Ovary (tissue), 9 donors: Measurements from ENCODE around the gene PRKAG3. TPM values are rescaled to one million over a fixed set of nuclear protein-coding genes. Genes with fewer than 3 reads are reported as not detected.
"Not testable (repeated sequence)": the region's sequence is repeated elsewhere in the genome, so short reads cannot be mapped to it uniquely, and the experiment has no call there.

Source experiments
- DNase-seq, 5 donors: peaks; one replicate each; pipeline ENCODE4 v3.0.0-alpha.2; 2019 to 2020
- H3K27ac ChIP-seq, 2 donors: fragments of 200-600 bp; one replicate each; pipeline versions ENCODE4 v1.5.1 to v1.8.0; 2019 to 2022
- H3K27me3 ChIP-seq: fragments of 200-600 bp; one replicate; pipeline ENCODE4 v1.8.0; 2022
- H3K36me3 ChIP-seq: fragments of 200-600 bp; sonication (generic); one replicate; pipeline ENCODE4 v1.5.1; 2019
- H3K4me1 ChIP-seq: one replicate; pipeline ENCODE4 v1.8.1; 2013; ENCODE audit warnings: mild to moderate bottlenecking, moderate library complexity; ENCODE audit not compliant: insufficient read depth
- H3K4me3 ChIP-seq: fragments of 200-600 bp; sonication (generic); one replicate; pipeline ENCODE4 v1.5.1; 2017
- H3K9me3 ChIP-seq, 2 donors: fragments of 200-600 bp in 1 of 2; sonication (generic) in 1 of 2; one replicate each; pipeline versions ENCODE4 v1.5.1 to v1.8.1; 2013 to 2019; ENCODE audit warnings: mild to moderate bottlenecking in 1 of 2, moderate library complexity in 1 of 2
- EP300 ChIP-seq: sonication (generic); formaldehyde crosslinking; IDR thresholded peaks from one replicate; pipeline ENCODE4 v1.6.1; 2017; ENCODE audit warnings: antibody characterized with exemption
- POLR2A ChIP-seq: fragments of 450-650 bp; IDR thresholded peaks from one replicate; pipeline ENCODE4 v1.6.1; 2017; ENCODE audit warnings: antibody characterized with exemption, mild to moderate bottlenecking, moderate library complexity
- WGBS, 3 donors: extraction: QIAGEN DNeasy Blood & Tissue Kit in 1 of 3; methylation state at CpG; one replicate each; pipeline versions ENCODE4 v1.1.5 to v1.1.7; 2013 to 2017; 5-methylcytosine and 5-hydroxymethylcytosine counted together
- intact Hi-C, 4 donors: fragments of 100-400 bp; cut with DNase I; formaldehyde crosslinking; loops; one replicate each; pipeline versions ENCODE4 v1.11.0 to v1.15.1; 2022 to 2023
- polyA plus RNA-seq, 2 donors: library from polyadenylated mRNA; stranded (reverse); fragments of 200-250 nt in 1 of 2; fragments of 350-450 nt in 1 of 2; fragmentation: Illumina TruSeq in 1 of 2; extraction: RNeasy Lipid Tissue Mini Kit (QIAGEN cat#74804) in 1 of 2; gene quantifications; one replicate each; pipeline ENCODE4 v1.2.3, GENCODE V29; 2013 to 2014
- total RNA-seq, 7 donors: library from RNA; depleted of rRNA in 2 of 7; stranded (reverse); fragments of >200 nt in 2 of 7; fragmentation: NEBNext Ultra II Directional in 3 of 7; extraction: Animal tissue kit (Norgen Biotek cat#: 25700) in 3 of 7; gene quantifications; one replicate each; pipeline versions ENCODE4 v1.1.0 to v1.2.4, GENCODE V29; 2016 to 2023
- TF ChIP-seq, protein P1 (sequence below), 3 donors: fragments of 450-650 bp in 2 of 3; fragments of 200-600 bp in 1 of 3; IDR thresholded peaks; one replicate each; pipeline versions ENCODE4 v1.5.1 to v1.8.0; 2016 to 2022; ENCODE audit warnings: antibody characterized with exemption in 3 of 3, mild to moderate bottlenecking in 1 of 3
- donor health status: DM: no; HTN: no; CAD: no; lungs with moderate emphysema.
- donor health status: DM: no; HTN: no; CAD: no.
- donor health status: Bipolar disorder and iron deficiency.
- donor health status: DM: yes; HTN: yes; CAD: no.
- donor health status: DM: no; HTN: no; CAD: no.
- donor health status: DM: yes; HTN: yes; CAD: no.

PRKAG3 gene
- total and polyA plus RNA-seq, 9 donors = 0.11 to 0.32 TPM; not detected in 7

DNA sequence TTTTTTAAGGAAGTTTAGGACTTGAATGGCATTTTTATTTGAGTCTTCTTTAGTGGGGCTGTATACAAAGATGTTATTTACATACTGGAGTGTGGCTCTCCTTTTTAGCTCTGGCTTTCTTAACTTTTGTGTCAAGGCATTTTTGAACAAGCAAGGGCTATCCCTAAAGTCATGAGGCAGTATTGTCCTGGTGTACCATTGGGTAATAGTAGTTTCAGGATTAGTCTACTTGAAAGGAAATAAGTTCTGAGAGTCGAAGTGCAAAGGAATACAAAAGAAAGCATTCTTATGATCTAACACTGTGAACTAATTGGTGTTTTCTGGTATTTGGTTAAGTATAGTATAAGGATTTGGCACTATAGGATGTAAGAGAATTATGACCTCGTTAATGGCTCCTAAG, 51.6 kb downstream of the PRKAG3 start:
- Histone ChIP-seq H3K36me3 (no peaks in the 10 kb centered on the region), H3K9me3 (no peaks in the 10 kb centered on the region), H3K4me1 (peaks cover 4% of the 10 kb centered on the region), H3K27me3 (no peaks in the 10 kb centered on the region), H3K4me3 (no peak overlapping the region), H3K27ac (no peak overlapping the region)
- intact Hi-C loops = no loop called here
- 94% methylated on average over 2 of the region's 2 CpGs for WGBS, 3 donors
- TF ChIP-seq POLR2A (no peak), EP300 (no peak)
- TF ChIP-seq, protein P1, sequence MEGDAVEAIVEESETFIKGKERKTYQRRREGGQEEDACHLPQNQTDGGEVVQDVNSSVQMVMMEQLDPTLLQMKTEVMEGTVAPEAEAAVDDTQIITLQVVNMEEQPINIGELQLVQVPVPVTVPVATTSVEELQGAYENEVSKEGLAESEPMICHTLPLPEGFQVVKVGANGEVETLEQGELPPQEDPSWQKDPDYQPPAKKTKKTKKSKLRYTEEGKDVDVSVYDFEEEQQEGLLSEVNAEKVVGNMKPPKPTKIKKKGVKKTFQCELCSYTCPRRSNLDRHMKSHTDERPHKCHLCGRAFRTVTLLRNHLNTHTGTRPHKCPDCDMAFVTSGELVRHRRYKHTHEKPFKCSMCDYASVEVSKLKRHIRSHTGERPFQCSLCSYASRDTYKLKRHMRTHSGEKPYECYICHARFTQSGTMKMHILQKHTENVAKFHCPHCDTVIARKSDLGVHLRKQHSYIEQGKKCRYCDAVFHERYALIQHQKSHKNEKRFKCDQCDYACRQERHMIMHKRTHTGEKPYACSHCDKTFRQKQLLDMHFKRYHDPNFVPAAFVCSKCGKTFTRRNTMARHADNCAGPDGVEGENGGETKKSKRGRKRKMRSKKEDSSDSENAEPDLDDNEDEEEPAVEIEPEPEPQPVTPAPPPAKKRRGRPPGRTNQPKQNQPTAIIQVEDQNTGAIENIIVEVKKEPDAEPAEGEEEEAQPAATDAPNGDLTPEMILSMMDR (IDR thresholded peaks at IDR 0.05) = no peak
- no peak for DNase-seq

DNA sequence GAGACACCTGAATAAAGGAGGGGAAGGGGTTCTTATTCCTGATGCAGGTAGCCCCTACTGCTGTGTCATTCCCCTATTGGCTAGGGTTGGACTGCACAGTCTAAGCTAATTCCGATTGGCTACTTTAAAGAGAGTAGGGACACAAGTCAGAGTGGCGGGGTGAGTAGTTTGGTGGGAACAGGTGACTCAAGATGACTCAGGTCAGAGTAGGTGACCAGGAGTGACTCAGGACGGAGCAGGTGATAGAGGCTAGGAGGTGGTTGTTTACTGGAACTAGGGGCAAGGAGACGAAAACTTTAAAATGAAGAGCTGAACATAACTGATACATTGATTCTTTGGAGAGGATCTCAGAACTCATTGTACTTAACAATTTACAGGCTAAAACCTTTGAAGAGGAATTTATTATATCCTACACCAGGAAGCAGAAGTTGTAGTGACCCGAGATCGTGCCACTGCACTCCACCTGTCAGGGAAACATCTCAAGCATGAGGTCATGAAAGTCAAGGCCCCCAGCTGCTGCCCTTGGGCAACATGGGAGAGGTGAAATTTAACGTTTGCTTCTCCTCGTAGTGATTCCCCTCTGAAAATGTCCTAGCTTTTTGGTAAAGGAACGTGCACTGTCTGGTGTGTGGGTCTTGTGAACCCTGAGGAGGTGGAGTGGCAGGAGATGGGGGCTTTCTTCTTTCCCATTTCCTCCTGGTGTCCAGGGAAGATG, 54.2 kb downstream of the PRKAG3 start:
- no peaks in the 10 kb centered on the region for H3K36me3 ChIP-seq
- H3K9me3 ChIP-seq = no peaks in the 10 kb centered on the region
- intact Hi-C loops = no loop called here
- 92 to 93% (median 93%) methylated on average over 9 of the region's 9 CpGs for WGBS, 3 donors
- no peaks in the 10 kb centered on the region for H3K27me3 ChIP-seq
- H3K4me1 ChIP-seq = no peaks in the 10 kb centered on the region
- H3K4me3 ChIP-seq = no peak overlapping the region
- no peak for DNase-seq
- H3K27ac ChIP-seq = no peak overlapping the region
- TF ChIP-seq POLR2A (no peak), EP300 (no peak)
- TF ChIP-seq, protein P1 (IDR thresholded peaks at IDR 0.05) = no peak

DNA sequence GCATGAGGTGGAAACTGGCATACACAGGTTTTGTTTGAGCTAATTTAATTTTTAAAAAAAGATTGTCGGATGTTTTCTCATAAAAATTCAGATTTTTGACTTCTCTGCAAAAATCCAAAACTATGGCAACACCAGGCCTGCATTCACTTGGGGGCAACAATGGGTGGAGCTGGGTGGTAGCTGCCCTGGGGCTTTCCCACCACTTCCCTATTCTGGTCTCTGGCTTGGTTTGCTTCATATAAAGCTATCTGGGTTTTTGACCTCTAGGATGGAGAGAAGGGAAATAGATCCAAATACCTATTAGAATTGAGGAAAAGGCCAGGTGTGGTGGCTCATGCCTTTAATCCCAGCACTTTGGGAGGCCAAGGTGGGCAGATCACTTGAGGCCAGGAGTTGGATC, 55.1 kb downstream of the PRKAG3 start:
- Histone ChIP-seq H3K27ac (no peak overlapping the region), H3K4me1 (no peaks in the 10 kb centered on the region), H3K27me3 (no peaks in the 10 kb centered on the region), H3K9me3 (no peaks in the 10 kb centered on the region), H3K36me3 (no peaks in the 10 kb centered on the region), H3K4me3 (no peak overlapping the region)
- intact Hi-C loops = no loop called here
- DNase-seq = no peak
- 97 to 98% (median 97%) methylated on average over 1 of the region's 1 CpG for WGBS, 3 donors
- TF ChIP-seq, protein P1 (IDR thresholded peaks at IDR 0.05) = no peak
- TF ChIP-seq POLR2A = no peak
- TF ChIP-seq EP300 = no peak

DNA sequence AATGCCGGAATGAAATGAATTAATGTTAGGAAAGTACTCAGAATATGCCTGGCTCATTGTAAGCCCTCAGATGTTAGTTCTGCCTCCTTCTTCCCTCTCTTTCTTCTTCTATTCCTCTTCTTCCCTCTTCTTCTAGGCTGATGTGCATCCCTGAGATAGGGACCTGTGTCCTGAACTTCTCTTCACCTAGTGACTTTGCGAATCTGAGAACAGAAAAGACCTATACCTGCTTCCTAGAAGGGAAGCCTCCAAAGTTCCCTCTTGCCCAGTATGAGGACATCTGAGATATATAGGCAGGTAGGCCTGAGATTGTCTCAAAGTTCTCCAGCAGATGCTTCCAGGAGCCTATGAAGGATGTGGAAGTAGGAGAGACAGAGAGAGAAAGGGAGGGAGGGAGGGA, 57.7 kb downstream of the PRKAG3 start:
- intact Hi-C loops = no loop called here
- Histone ChIP-seq H3K9me3 (no peaks in the 10 kb centered on the region), H3K4me3 (no peak overlapping the region), H3K36me3 (no peaks in the 10 kb centered on the region), H3K4me1 (no peaks in the 10 kb centered on the region), H3K27me3 (no peaks in the 10 kb centered on the region), H3K27ac (no peak overlapping the region)
- TF ChIP-seq POLR2A (no peak), EP300 (no peak)
- TF ChIP-seq, protein P1 (IDR thresholded peaks at IDR 0.05) = no peak
- 97 to 99% (median 97%) methylated on average over 2 of the region's 2 CpGs for WGBS, 3 donors
- no peak for DNase-seq

DNA sequence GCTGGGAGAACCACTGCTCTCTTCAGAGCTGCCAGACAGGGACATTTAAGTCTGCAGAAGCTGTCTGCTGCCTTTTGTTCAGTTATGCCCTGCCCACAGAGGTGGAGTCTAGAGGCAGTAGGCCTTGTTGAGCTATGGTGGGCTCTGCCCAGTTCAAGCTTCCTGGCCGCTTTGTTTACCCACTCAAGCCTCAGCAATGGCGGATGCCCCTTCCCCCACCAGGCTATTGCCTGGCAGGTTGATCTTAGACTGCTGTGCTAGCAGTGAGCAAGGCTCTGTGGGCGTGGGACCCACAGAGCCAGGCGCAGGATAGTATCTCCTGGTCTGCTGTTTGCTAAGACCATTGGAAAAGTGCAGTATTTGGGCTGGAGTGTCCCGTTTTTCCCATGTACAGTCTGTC, 58.8 kb downstream of the PRKAG3 start:
- H3K4me1 ChIP-seq, H3K27ac ChIP-seq, H3K27me3 ChIP-seq, H3K9me3 ChIP-seq, DNase-seq, H3K36me3 ChIP-seq, H3K4me3 ChIP-seq, intact Hi-C loops: not testable (repeated sequence)
- WGBS, 3 donors = 93 to 99% (median 99%) methylated on average over 5 of the region's 5 CpGs
